GM12892 (cell line): Measurements from ENCODE around the gene ZC3H12A.

Experiments used
- POLR2A ChIP-seq: IDR thresholded peaks from 2 replicates; pipeline ENCODE4 v1.6.1; 2011; ENCODE audit warnings: low read depth, low read length, control low read depth
- POLR2AphosphoS5 ChIP-seq: IDR thresholded peaks from 2 replicates; pipeline ENCODE4 v1.6.1; 2011; ENCODE audit warnings: low read depth, low read length, control low read depth
- TAF1 ChIP-seq: IDR thresholded peaks from 2 replicates; pipeline ENCODE4 v1.6.1; 2011; ENCODE audit warnings: low read depth, mild to moderate bottlenecking, control low read depth, low read length, borderline replicate concordance

- TF ChIP-seq POLR2A (no peak), POLR2AphosphoS5 (no peak), TAF1 (no peak)
These were observed 15.8 kb upstream of the ZC3H12A start for GRCh38 chr1:37458551-37458950.
